ENCODE results near the gene NEMP2.

DNA sequence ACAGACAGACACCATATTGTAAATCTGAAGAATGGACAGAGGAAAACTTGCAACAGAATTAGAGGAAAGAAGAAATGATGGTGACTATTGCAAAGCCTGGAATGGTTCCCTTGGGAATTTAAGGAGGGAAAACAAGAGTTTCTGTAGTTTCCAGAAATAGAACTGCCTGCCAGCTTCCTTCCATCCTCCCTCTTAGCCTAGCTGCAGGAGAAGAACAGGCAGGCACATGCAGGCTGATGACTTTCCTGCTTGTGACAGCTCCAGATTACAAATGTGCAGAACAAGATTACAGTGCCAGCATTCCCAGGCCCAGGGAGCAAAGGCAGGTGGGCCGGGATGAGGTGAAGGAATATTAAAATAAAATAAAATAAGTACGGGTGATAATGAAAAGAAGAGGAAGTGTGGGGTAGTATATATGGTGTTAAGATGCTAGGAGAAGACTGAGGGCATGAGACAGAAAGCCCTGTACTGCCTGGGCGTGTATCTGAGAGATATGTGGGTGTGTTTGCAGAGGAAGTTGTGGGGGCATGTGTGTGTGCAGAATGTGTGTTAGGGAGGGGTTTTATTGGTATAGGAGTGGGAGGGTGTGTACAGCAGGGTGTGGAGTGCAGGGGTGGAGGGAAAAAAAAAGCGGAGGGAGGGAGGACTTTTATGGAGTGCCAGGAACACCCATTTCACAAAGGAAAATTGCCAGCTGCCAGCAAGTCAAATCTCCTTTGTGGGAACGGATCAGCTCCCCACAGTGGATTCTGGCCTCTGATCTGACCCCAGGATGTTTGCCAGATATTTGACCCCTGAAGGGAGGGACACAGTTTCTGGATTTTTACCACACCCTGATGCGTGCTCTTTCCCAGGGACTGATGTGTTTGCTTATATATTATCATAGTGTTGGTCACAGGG lies 43.9 kb upstream of the NEMP2 start:
- TF ChIP-seq, protein P1, sequence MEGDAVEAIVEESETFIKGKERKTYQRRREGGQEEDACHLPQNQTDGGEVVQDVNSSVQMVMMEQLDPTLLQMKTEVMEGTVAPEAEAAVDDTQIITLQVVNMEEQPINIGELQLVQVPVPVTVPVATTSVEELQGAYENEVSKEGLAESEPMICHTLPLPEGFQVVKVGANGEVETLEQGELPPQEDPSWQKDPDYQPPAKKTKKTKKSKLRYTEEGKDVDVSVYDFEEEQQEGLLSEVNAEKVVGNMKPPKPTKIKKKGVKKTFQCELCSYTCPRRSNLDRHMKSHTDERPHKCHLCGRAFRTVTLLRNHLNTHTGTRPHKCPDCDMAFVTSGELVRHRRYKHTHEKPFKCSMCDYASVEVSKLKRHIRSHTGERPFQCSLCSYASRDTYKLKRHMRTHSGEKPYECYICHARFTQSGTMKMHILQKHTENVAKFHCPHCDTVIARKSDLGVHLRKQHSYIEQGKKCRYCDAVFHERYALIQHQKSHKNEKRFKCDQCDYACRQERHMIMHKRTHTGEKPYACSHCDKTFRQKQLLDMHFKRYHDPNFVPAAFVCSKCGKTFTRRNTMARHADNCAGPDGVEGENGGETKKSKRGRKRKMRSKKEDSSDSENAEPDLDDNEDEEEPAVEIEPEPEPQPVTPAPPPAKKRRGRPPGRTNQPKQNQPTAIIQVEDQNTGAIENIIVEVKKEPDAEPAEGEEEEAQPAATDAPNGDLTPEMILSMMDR (conservative IDR thresholded peaks at IDR 0.05 in 1 of 2, IDR thresholded peaks at IDR 0.05 in 1 of 2; ENCODE audit: extremely low read depth in 1 of 2, insufficient read depth in 1 of 2, low read depth in 1 of 2, low read length in 2 of 2): no peak
- no peak for TF ChIP-seq EZH2 (IDR thresholded peaks at IDR 0.05; ENCODE audit: borderline replicate concordance, low read length)
